Dermis microvascular lymphatic vessel endothelial cell (primary cell): ENCODE results near the gene VIPR2. TPM values are rescaled to one million over a fixed set of nuclear protein-coding genes. Genes with fewer than 3 reads are reported as not detected.
"Not testable (repeated sequence)": the region's sequence is repeated elsewhere in the genome, so short reads cannot be mapped to it uniquely, and the experiment has no call there.

Experiments
- DNase-seq, 2 donors: peaks; one replicate each; pipeline versions ENCODE4 v3.0.0 to v3.0.0-alpha.2; 2010; ENCODE audit warnings: low read depth in 2 of 2
- total RNA-seq: library from RNA; depleted of rRNA; stranded (reverse); fragments of >200 nt; gene quantifications from 2 replicates; pipeline ENCODE4 v1.2.1, GENCODE V29; 2014

Gene VIPR2
- total RNA-seq, 1 donor from 2014 or later, result not detected

DNA sequence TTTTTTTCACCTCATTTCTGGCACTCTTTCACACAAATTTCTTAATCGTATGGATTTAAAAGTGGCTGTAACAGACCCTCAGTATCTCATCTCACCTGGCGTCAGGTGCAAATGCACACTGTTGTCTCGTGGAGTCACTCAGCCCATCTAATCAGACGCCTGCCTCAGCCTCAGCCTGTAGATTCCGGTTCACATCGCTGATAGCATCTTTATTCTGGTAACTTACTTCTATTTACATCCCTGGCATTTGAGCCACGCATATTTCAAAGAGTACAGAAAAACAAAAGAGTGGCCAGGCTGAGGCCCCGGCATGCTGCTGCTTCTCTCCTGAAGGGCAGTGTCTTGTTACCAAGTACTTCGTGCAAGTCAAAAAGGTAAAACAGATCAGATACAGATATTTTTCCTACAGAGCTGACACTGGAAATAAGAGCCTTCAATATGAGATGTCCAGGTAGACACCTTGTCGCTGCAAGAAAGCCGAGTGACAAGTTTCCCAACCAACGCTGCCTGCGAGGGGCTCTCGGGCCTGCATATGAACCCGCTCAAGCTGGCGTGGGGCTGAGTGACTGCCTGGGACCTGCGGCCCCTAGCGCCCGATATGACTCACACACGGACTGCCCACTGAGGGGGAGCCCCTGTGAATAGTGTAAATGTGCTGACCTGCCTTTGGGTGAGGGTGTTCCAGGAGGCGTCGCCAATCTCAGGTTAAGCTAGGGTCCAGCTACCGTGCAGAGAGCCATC lies 4.3 kb downstream of the VIPR2 start:
- DNase-seq, result no peak

DNA sequence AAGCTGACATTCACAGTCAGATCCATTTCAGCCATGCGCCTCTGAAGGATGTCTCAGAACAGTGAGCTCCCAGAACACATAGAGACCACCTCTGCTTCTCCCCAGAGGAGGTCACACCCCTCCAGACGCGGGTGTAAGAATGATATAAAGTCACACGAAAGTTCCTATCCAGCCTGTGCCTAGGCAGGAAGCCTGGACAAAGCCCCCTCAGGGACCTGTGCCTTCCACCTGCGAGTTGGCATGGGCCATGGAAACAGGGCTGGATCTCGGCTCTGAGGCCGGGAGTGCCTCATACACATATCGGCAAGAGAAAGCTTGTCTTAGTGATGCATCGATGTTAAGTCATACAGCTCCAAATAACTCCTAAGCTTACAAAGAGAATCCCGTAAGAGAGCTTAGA lies 5.0 kb downstream of the VIPR2 start:
- no peak for DNase-seq

DNA sequence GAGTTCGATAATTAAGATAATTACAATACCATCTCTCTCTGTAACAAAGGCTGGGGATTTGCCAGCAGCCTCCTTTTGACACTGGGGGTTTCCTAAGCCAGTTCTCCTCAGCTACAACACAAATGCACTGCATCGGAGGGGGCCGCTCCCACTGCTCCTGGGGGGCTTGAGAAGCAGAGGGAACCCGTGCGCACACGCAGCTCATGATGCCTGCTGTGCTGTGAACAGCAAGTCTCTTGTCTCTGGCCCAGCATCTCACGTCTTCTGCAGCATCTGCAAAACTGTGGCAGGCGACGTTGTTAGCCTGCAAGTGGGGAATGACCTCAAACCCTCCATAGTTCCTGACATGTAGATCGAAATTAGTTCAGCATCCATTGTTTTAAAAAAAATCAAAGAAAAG lies 5.5 kb downstream of the VIPR2 start:
- DNase-seq, result no peak

- DNase-seq, result no peak
Observed at GRCh38 chr7:159138508-159138907, 6.2 kb downstream of the VIPR2 start.

DNA sequence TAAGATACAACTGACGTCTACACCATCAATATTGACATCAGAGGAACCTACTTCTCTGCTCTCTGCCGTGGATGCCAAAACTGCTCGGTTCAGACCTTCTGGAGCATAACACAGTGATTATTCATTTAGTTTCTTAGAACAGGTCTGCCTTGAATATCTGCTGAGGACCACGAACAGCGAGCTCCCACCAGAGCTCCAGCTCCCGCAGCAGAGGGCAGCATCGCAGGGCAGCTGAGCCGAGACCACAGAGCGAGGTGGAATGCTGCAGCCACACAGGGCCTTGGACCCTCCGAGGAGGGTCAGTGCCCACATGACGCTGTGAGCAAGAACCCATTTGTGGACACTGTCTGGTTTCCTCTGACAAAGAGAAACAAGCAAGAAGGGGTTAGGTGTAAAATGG lies 6.8 kb downstream of the VIPR2 start:
- DNase-seq, result no peak

- DNase-seq, result no peak
Observed at GRCh38 chr7:159136846-159137245, 7.8 kb downstream of the VIPR2 start.

- DNase-seq, result no peak
Observed at GRCh38 chr7:159136442-159136841, 8.2 kb downstream of the VIPR2 start.

- DNase-seq, result no peak
Observed at GRCh38 chr7:159136013-159136412, 8.7 kb downstream of the VIPR2 start.

DNA sequence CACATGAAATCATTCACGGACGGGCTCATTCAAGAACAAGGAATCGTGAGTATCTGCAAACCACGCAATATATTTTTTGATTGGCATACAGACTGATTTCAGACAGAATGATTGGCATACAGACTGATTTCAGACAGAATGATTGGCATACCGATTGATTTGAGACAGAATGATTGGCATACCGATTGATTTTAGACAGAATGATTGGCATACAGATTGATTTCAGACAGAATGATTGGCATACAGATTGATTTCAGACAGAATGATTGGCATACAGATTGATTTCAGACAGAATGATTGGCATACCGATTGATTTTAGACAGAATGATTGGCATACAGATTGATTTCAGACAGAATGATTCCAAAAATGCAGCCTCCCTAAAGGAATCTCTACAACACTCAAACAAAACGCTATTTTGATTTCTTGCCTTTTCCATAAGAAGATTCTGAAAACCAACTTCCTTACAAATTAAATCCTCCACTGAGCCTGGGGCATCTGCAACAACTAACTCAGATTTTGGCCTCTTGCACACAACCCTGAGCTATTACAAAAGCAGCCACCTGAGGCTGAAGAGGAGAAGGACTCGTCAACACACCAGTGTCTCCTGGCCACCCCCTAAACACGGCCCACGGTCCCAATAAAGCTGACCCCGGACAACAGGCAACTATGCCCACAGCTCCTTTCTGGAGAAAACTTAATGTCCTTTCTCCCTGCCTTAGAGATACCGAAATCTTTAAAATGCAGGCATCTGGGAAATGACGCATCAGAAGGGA lies 11.8 kb downstream of the VIPR2 start:
- not testable (repeated sequence) for DNase-seq

GRCh38 chr7:159130820-159131219 lies 13.8 kb downstream of the VIPR2 start:
- no peak for DNase-seq

DNA sequence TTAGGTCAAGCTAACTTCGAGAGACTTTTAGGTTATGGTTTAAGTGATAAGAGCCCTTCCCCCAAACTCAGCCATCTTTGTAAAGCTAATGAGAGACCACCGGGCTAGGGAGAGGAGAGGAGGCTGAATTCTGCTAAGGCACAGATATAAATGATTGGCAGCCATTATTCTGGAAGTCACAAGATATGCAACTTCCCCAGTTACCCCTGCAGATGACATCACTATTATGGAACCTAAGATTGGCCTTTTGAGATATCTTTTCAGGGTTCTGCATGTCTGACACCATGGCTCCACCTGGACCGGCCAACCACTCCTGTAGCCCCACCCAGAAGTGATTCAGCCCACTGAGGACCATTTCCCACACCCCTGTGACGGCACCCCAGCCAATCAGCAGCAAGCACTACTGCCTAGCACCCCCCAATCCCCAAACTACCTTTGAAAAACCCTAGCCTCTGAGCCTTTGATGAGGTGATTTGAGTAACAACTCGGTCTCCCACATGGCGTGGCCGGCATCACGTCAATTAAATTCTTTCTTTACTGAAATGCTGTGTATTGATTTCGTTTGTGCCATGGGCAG lies 14.4 kb downstream of the VIPR2 start:
- DNase-seq, result no peak

GRCh38 chr7:159128767-159129166 lies 15.9 kb downstream of the VIPR2 start:
- no peak for DNase-seq

GRCh38 chr7:159127691-159128642 lies 16.7 kb downstream of the VIPR2 start:
- DNase-seq, result no peak

GRCh38 chr7:159126311-159127260 lies 18.1 kb downstream of the VIPR2 start:
- no peak for DNase-seq

- no peak for DNase-seq
Observed at GRCh38 chr7:159125955-159126270, 18.8 kb downstream of the VIPR2 start.

DNA sequence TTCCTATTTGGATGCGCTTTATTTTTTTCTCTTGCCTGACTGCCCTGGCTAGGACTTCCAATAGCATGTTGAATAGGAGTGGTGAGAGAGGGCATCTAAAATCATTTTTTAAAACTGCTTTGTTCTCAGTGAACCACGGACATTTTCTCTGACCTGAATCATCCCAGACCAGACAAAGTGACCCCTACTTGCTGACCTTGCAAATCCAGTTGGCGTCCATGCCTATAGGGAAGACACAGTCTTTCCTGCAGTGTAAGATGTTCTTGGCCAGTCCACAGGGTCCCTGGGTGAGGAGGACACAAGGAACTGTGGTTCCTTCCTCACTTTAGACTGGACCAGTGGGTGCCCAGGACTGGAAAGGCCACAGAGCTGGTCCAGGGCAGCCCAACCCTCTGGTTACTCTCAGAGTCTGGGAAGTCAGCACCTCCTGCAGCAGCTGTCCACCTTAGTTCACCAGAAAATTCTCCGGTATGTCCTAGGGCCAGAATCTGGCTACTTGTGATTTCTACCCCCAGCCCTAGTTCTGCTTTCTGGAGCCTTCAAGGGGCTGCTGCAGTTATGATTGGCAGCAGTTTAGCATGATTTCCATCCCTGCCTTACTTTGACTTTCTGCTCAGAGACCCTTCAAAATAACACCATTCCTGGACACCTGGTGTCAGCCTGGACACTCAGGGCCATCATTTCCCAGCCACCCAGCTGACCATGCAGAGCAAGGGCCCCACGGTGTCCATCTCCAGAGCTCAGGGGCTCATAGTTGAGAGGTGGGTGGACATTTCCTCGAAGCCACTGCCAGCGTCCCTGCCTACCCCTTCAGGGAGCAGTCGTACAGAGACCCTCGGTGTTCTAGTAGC lies 19.3 kb downstream of the VIPR2 start:
- no peak for DNase-seq

- not testable (repeated sequence) for DNase-seq
Observed at GRCh38 chr7:159123793-159124192, 20.9 kb downstream of the VIPR2 start.

- DNase-seq, result not testable (repeated sequence)
Observed at GRCh38 chr7:159123294-159123693, 21.4 kb downstream of the VIPR2 start.

DNA sequence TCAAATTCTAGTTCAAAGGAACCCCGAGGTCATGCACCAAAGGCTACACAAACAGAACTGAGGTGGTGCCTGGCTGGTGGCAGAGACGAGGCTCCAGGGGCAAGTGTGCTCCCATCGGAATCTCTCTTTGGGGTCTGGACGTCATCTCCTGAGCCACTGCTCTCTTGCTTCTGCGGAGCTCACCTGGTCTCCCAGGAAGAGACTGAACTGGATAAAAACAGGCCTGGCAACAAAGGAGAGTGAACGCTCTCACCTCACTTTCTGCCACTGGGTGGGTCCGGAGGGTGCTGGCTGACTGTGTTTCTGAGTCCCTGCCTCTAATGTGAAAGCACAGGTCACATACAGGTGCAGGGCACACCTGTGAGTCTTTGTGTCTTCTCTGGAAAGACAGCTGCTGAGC lies 22.4 kb downstream of the VIPR2 start:
- DNase-seq, result no peak

DNA sequence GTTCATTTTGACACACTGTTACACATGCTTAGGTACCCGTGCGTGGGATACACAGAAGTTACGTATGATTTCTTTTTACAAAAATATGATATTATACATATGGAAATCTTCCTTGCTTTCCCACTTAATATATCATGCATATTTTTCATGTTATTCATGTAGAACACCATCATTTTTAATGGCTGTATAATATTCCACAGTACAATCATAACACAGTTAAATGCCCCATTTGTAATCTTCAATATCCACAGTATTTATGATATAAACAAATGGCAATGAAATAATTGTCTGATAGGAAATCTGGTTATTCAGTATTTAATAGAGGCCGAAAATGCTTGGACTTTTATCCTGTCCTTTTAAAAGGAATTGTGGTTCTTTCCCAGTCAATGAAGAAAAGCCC lies 23.2 kb downstream of the VIPR2 start:
- DNase-seq, result no peak
